Measurements from ENCODE around the gene EVI5.

EVI5 gene

GRCh38 chr1:92784639-92785500 lies at the start of gene EVI5:
TSS of gene EVI5 (minus strand) at chr1:92785108. CDS start at chr1:92736546, 48,562 bp downstream.
- DNase-seq (ENCODE audit: insufficient read length, low spot score) (peak; percentile 75), FAIRE-seq (no peak)
- no peak for TF ChIP-seq CTCF (IDR thresholded peaks at IDR 0.05; ENCODE audit: insufficient read depth, missing control alignments)

- DNase-seq (ENCODE audit: insufficient read length, low spot score) = no peak
- TF ChIP-seq CTCF (IDR thresholded peaks at IDR 0.05; ENCODE audit: insufficient read depth, missing control alignments) = no peak
- no peak for FAIRE-seq
Measured at GRCh38 chr1:92834617-92835016, 49.7 kb upstream of the EVI5 start.

GRCh38 chr1:92833840-92834239 lies 48.9 kb upstream of the EVI5 start:
- DNase-seq (ENCODE audit: insufficient read length, low spot score) (no peak), FAIRE-seq (no peak)
- no peak for TF ChIP-seq CTCF (IDR thresholded peaks at IDR 0.05; ENCODE audit: insufficient read depth, missing control alignments)

- FAIRE-seq = no peak
- no peak for TF ChIP-seq CTCF (IDR thresholded peaks at IDR 0.05; ENCODE audit: insufficient read depth, missing control alignments)
- no peak for DNase-seq (ENCODE audit: insufficient read length, low spot score)
Measured at GRCh38 chr1:92832537-92833114, 47.7 kb upstream of the EVI5 start.

GRCh38 chr1:92831762-92832536 lies 47.0 kb upstream of the EVI5 start, which contains the start of gene RPL5:
TSS of gene RPL5 (plus strand) at chr1:92832040. CDS start at chr1:92832115, 75 bp downstream.
- TF ChIP-seq CTCF (IDR thresholded peaks at IDR 0.05; ENCODE audit: insufficient read depth, missing control alignments) = peak; percentile 97
- DNase-seq (ENCODE audit: insufficient read length, low spot score) = peak; percentile 85
- FAIRE-seq = no peak

- DNase-seq (ENCODE audit: insufficient read length, low spot score) (no peak), FAIRE-seq (no peak)
- TF ChIP-seq CTCF (IDR thresholded peaks at IDR 0.05; ENCODE audit: insufficient read depth, missing control alignments) = no peak
Measured at GRCh38 chr1:92831368-92831761, 46.5 kb upstream of the EVI5 start.

Data from D721Med (cell line).